Caki2 (cell line): Measurements from ENCODE around the gene S100G. TPM values are rescaled to one million over a fixed set of nuclear protein-coding genes. Genes with fewer than 3 reads are reported as not detected.
A peak's percentile ranks its signal among the peaks of the same experiment; 100 is the strongest.

Experiments
- DNase-seq: peaks from one replicate; pipeline ENCODE4 v3.0.0-alpha.2; 2015; ENCODE audit warnings: low read depth
- in situ Hi-C: cut with HindIII; loops from 2 replicates; pipeline ENCODE4 v1.10.0; 2016; ENCODE audit warnings: low sequenced_read_pairs, low pct_unique_long_range_greater_than_20kb, mixed read lengths
- total RNA-seq: library from RNA; depleted of rRNA; stranded (reverse); fragments of >200 nt; shearing (Covaris generic); gene quantifications from 2 replicates; pipeline ENCODE4 v1.2.3, GENCODE V29; 2014; ENCODE audit warnings: low replicate concordance

S100G gene
- total RNA-seq, 1 experiment from 2014 or later = not detected

DNA sequence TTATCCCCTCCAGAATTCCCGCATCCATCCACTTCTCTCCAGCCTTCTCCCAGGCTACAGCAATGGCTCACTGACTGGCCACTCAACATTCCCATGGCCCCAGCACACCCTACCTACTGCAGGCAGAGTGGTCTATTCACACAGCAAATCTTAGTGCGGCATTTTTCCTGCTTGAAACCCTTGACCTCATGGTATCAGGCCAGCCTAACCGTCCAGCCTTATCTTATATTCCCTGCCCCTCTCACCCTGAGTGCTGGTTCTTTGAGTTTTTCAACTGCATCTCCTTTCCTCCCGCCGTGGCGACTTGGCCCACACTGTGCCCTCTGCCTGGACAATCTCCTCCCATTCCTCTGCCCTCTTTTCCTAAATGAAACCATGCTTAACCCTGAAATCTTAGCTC lies 10.0 kb upstream of the S100G start:
- DNase-seq = no peak
- in situ Hi-C loops = no loop called here

GRCh38 chrX:16640823-16641222 lies 9.1 kb upstream of the S100G start:
- no peak for DNase-seq
- in situ Hi-C loops = no loop called here

- in situ Hi-C loops = no loop called here
- no peak for DNase-seq
These were observed 6.8 kb upstream of the S100G start for GRCh38 chrX:16643176-16643575.

GRCh38 chrX:16646366-16647138 lies 3.4 kb upstream of the S100G start:
- no peak for DNase-seq
- in situ Hi-C loops = no loop called here

GRCh38 chrX:16651391-16652024 lies 1.6 kb downstream of the S100G start:
- in situ Hi-C loops = no loop called here

DNA sequence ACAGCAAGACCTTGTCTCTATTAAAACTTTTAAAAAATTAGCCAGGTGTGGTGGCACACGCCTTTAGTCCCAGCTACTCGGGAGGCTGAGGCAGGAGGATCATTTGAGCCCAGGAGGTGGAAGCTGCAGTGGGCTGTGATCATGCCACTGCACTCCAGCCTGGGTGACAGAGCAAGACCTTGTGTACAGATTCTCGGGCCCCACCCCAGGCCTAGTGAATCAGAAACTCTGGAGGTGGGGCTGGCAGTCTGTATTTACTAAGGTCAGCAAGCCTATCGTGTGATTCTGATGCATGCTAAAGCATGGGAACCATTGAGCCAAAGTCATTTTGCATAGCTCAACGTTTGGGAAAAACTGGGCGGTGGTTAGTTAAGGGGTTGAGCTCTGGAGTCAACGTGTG lies 3.5 kb downstream of the S100G start:
- in situ Hi-C loops = no loop called here

More at GRCh38 chrX:16651391-16652024, 1.6 kb downstream of the S100G start:
- no peak for DNase-seq

GRCh38 chrX:16654093-16654492 lies 4.1 kb downstream of the S100G start:
- in situ Hi-C loops = no loop called here
- DNase-seq = no peak

More for the DNA sequence above, 3.5 kb downstream of the S100G start:
- peak; percentile 21 for DNase-seq

DNA sequence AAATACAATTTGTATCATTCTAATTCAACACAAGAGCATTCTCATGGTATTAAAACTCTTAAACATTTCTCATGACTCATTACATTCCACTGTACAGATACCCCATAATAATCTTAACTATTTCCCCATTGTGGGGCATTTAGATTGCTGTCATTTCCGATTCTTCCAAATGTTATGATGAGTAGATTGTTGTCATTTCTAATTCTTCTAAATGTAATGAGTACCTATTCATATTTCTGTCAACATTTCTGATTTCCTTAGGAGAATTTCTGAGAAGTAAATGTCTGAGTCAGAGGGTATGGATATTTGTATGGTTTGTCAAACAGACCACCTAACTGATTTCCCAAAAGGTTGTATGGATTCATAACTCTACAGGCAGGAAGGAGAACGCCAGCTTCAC lies 8.3 kb downstream of the S100G start:
- in situ Hi-C loops = no loop called here
- DNase-seq = no peak

- no peak for DNase-seq
- in situ Hi-C loops = no loop called here
These were observed 9.4 kb downstream of the S100G start for GRCh38 chrX:16659321-16659720.

DNA sequence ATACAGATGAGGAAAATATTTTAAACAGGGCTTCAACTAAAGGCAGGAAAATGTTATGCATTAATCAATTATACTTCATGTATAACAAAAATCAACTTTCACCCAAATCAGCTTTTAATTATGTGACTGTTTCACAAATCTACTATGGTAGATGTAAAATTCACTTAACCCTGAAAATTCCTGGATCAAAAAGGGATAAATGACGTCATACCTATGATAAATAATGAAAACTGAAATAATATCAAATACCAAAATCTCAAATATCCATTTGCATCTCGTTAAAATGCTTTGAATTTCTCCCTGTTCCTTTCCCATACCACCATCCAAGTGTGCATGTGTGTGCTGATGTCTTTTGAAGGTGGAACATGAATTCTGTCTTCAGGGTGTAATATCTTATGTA lies 11.5 kb downstream of the S100G start:
- no peak for DNase-seq
- in situ Hi-C loops = no loop called here

DNA sequence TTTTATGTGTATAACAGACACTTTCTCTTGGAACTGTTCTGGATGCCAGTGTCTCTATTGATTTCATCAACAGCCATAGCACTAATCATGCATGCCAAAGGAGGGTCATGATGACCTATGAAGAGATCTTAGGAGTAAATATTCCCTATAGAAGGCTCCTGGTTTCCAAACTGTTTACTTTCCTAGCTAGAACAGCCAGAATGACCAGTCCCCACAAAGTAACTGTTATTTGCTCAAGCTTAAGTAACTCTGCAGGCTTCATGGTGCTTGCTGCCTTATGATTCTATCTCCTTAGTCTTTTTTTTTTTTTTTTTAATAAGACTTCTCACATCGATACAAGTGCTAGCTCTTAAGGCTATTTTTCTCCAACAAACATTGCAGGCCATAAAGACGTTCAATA lies 12.4 kb downstream of the S100G start:
- DNase-seq = no peak
- in situ Hi-C loops = no loop called here

DNA sequence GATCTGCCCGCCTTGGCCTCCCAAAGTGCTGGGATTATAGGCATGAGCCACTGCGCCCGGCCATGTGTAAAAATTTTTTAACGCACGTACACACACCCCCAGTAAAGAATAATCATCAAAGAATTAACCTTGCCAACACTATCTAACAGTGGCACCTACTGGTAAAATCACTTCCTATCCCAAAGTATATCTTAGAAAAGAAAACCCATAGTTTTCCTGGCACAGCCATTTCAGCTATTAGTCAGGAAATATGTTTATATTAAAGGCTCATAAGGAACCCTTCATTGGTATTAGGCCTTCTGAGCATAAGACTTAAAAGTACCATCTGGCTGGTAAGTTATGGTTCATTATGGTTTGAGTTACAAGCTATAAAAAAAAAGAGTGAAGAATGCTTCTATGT lies 14.1 kb downstream of the S100G start:
- DNase-seq = no peak
- in situ Hi-C loops = no loop called here

DNA sequence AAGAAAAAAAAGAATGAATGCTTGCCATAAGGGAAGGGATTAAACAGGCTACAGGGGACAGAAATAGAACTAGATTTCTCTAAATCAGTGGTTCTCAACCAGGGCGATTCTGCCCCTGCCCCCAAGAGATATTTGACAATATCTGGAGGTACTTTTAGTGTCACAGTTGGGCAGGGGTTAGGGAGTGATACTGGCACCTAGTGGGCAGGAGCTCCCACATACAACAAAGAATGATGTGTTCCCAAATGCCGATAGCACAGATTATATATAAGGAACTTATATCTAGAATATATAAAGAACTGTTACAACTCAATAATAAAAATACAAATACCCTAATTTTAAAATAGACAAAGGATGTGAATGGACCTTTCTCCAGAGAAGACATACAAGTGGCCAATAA lies 14.7 kb downstream of the S100G start:
- no peak for DNase-seq
- in situ Hi-C loops = no loop called here

- in situ Hi-C loops = no loop called here
- no peak for DNase-seq
These were observed 15.1 kb downstream of the S100G start for GRCh38 chrX:16665089-16665488.

- in situ Hi-C loops = no loop called here
- peak; percentile 85 for DNase-seq
These were observed 16.6 kb downstream of the S100G start for GRCh38 chrX:16666541-16666940.

- peak; percentile 42 for DNase-seq
These were observed 21.0 kb downstream of the S100G start for GRCh38 chrX:16671005-16671404.

GRCh38 chrX:16678689-16679088 lies 28.7 kb downstream of the S100G start:
- in situ Hi-C loops = no loop called here
- DNase-seq = no peak

More at GRCh38 chrX:16671005-16671404, 21.0 kb downstream of the S100G start:
- in situ Hi-C loops = no loop called here

GRCh38 chrX:16683007-16683664 lies 33.2 kb downstream of the S100G start:
- no peak for DNase-seq
- in situ Hi-C loops = no loop called here

- in situ Hi-C loops = no loop called here
- DNase-seq = peak; percentile 69
These were observed 37.6 kb downstream of the S100G start for GRCh38 chrX:16687514-16687913.
